Right lobe of liver (tissue), 6 donors: ENCODE measurements around the gene CHKA. TPM values are rescaled to one million over a fixed set of nuclear protein-coding genes. Genes with fewer than 3 reads are reported as not detected.

Experiments
- ATAC-seq, 4 donors: fragments of 200-7000 bp; cut with Tn5 transposase; one replicate each; pipeline ENCODE4 v1.9.1; 2020; ENCODE audit warnings: mild to moderate bottlenecking in 4 of 4, moderate library complexity in 4 of 4
- DNase-seq, 3 donors: peaks; one replicate each; pipeline ENCODE4 v3.0.0-alpha.2; 2020
- H3K27ac ChIP-seq, 3 donors: fragments of 200-600 bp; one replicate each; pipeline ENCODE4 v1.8.0; 2022
- H3K27me3 ChIP-seq, 2 donors: fragments of 200-600 bp; one replicate each; pipeline ENCODE4 v1.8.0; 2022
- H3K36me3 ChIP-seq, 4 donors: fragments of 200-600 bp; sonication (generic) in 1 of 4; one replicate each; pipeline versions ENCODE4 v1.5.1 to v1.8.0; 2017 to 2022; ENCODE audit warnings: control low read depth in 1 of 4
- H3K4me1 ChIP-seq, 4 donors: fragments of 200-600 bp; sonication (generic) in 1 of 4; one replicate each; pipeline versions ENCODE4 v1.5.1 to v1.8.0; 2017 to 2022; ENCODE audit warnings: control low read depth in 1 of 4
- H3K4me3 ChIP-seq, 3 donors: fragments of 200-600 bp; one replicate each; pipeline ENCODE4 v1.8.0; 2022
- H3K9me3 ChIP-seq, 4 donors: fragments of 200-600 bp; sonication (generic) in 1 of 4; one replicate each; pipeline versions ENCODE4 v1.5.1 to v1.8.0; 2017 to 2022; ENCODE audit warnings: control low read depth in 1 of 4
- POLR2A ChIP-seq: fragments of 450-650 bp; IDR thresholded peaks from one replicate; pipeline ENCODE4 v1.6.1; 2017; ENCODE audit warnings: antibody characterized with exemption, mild to moderate bottlenecking
- WGBS: methylation state at CpG from one replicate; pipeline ENCODE4 v1.1.6; 2018; ENCODE audit warnings: low coverage, low lambda C conversion rate; ENCODE audit not compliant: insufficient coverage; ENCODE audit errors: missing lambda C conversion rate; 5-methylcytosine and 5-hydroxymethylcytosine counted together
- intact Hi-C, 2 donors: fragments of 100-400 bp; cut with DNase I; formaldehyde crosslinking; loops; one replicate each; pipeline versions ENCODE4 v1.11.2 to v1.14.1; 2022
- total RNA-seq, 6 experiments: library from RNA; depleted of rRNA in 2 of 6; stranded (reverse); fragments of >200 nt in 2 of 6; fragmentation: NEBNext Ultra II Directional in 3 of 6; extraction: Animal tissue kit (Norgen Biotek cat#: 25700) in 3 of 6; gene quantifications; one replicate each; pipeline versions ENCODE4 v1.1.0 to v1.2.4, GENCODE V29; 2016 to 2023
- TF ChIP-seq, protein P1 (sequence below), 4 donors: fragments of 200-600 bp in 3 of 4; fragments of 450-650 bp in 1 of 4; IDR thresholded peaks; one replicate each; pipeline versions ENCODE4 v1.5.1 to v1.8.0; 2016 to 2022; ENCODE audit warnings: antibody characterized with exemption in 4 of 4, mild to moderate bottlenecking in 2 of 4
- donor health status: DM: no; HTN: yes; CAD: no.
- donor health status: DM: no; HTN: no; CAD: no.
- donor health status: DM: no; HTN: no; CAD: no.
- donor health status: DM: no; HTN: yes; CAD: no.
- donor health status: DM: no; HTN: yes; CAD: no.

The CHKA gene
- total RNA-seq, 6 experiments from 2014 or later = 15.1 to 35.8 (median 28.5) TPM

GRCh38 chr11:68018730-68019190 lies 102.4 kb downstream of the CHKA start:
- Histone ChIP-seq H3K4me3 (no peak overlapping the region), H3K9me3 (no peaks in the 10 kb centered on the region), H3K4me1 (peaks cover 0 to 7% (median 0%) of the 10 kb centered on the region in 4 donors), H3K27ac (no peak overlapping the region), H3K27me3 (no peaks in the 10 kb centered on the region), H3K36me3 (no peaks in the 10 kb centered on the region)
- WGBS = no CpG with 5 or more reads among the region's 18 CpGs
- ATAC-seq (no peak), DNase-seq (no peak)
- intact Hi-C loops = no loop called here
- TF ChIP-seq POLR2A = no peak
- TF ChIP-seq, protein P1, sequence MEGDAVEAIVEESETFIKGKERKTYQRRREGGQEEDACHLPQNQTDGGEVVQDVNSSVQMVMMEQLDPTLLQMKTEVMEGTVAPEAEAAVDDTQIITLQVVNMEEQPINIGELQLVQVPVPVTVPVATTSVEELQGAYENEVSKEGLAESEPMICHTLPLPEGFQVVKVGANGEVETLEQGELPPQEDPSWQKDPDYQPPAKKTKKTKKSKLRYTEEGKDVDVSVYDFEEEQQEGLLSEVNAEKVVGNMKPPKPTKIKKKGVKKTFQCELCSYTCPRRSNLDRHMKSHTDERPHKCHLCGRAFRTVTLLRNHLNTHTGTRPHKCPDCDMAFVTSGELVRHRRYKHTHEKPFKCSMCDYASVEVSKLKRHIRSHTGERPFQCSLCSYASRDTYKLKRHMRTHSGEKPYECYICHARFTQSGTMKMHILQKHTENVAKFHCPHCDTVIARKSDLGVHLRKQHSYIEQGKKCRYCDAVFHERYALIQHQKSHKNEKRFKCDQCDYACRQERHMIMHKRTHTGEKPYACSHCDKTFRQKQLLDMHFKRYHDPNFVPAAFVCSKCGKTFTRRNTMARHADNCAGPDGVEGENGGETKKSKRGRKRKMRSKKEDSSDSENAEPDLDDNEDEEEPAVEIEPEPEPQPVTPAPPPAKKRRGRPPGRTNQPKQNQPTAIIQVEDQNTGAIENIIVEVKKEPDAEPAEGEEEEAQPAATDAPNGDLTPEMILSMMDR (IDR thresholded peaks at IDR 0.05) = no peak

DNA sequence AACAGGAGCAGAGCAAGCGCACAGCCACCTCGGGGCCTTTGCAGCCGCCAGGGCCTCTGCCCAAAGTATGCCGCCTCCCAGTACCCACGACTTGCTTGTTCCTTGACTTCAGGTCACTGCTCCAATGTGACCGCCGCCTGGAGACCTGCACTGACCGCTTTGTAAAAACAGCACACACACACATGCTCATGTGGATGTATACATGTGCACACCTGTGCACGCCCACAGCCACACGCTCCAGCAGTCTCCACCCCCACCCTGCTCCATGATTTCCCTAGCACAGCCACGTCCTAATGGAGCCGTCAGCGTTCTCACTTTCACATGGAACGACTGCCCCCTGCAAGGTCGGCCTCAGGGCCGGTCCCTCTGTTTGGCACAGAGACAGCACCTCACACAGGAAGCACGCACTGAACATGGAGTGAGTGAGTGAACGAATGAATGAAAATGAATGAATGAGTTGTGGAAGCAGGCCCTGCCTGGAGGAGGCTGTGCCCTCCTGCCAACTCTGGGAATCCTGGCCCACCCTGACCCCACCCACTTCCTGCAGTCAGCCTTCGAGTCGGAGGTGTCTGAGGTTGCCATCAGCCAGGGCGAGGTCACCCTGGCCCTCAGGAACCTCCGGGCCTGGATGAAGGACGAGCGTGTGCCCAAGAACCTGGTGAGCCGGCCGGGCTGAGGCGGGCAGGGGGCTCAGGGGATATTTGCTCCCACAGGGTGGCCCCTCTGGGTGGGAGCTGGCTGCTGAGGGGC lies 103.0 kb downstream of the CHKA start:
- DNase-seq (no peak), ATAC-seq (no peak)
- Histone ChIP-seq H3K4me3 (no peak overlapping the region), H3K4me1 (peaks cover 0 to 7% (median 0%) of the 10 kb centered on the region in 4 donors), H3K9me3 (no peaks in the 10 kb centered on the region), H3K36me3 (no peaks in the 10 kb centered on the region), H3K27me3 (no peaks in the 10 kb centered on the region), H3K27ac (no peak overlapping the region)
- 79% methylated on average over 17 of the region's 27 CpGs for WGBS
- no peak for TF ChIP-seq POLR2A
- intact Hi-C loops = no loop called here

- intact Hi-C loops = no loop called here
- Histone ChIP-seq H3K36me3 (no peaks in the 10 kb centered on the region), H3K9me3 (no peaks in the 10 kb centered on the region), H3K27me3 (no peaks in the 10 kb centered on the region), H3K4me3 (no peak overlapping the region), H3K27ac (no peak overlapping the region), H3K4me1 (peaks cover 0 to 7% (median 0%) of the 10 kb centered on the region in 4 donors)
- DNase-seq = peak in 1 of 3 donors; percentile 24
- ATAC-seq = peak in 3 of 4 donors; percentile 31 to 71 (median 38)
- no peak for TF ChIP-seq POLR2A
- TF ChIP-seq, protein P1 (IDR thresholded peaks at IDR 0.05) = no peak
- whole genome bisulfite sequencing = 24% methylated on average over 4 of the region's 16 CpGs
Measured at GRCh38 chr11:68016904-68017817, 104.0 kb downstream of the CHKA start.

- ATAC-seq = no peak
- no peaks in the 10 kb centered on the region for H3K27me3 ChIP-seq
- DNase-seq = no peak
- intact Hi-C loops = no loop called here
- no peak overlapping the region for H3K27ac ChIP-seq
- TF ChIP-seq POLR2A = no peak
- TF ChIP-seq, protein P1 (IDR thresholded peaks at IDR 0.05) = no peak
- whole genome bisulfite sequencing = 52% methylated on average over 5 of the region's 13 CpGs
- no peak overlapping the region for H3K4me3 ChIP-seq
- H3K36me3 ChIP-seq = no peaks in the 10 kb centered on the region
- no peaks in the 10 kb centered on the region for H3K9me3 ChIP-seq
- peaks cover 0 to 7% (median 0%) of the 10 kb centered on the region in 4 donors for H3K4me1 ChIP-seq
Measured at GRCh38 chr11:68016161-68016903, 104.9 kb downstream of the CHKA start.
